Measurements from ENCODE around the gene VWA3B.
"Not testable (repeated sequence)": the region's sequence is repeated elsewhere in the genome, so short reads cannot be mapped to it uniquely, and the experiment has no call there.

Gene VWA3B

GRCh38 chr2:98086491-98087446 lies at the start of gene VWA3B:
Gene VWA3B (plus strand): TSS chr2:98087167. CDS start chr2:98093093, 5,926 bp downstream.
- peak; percentile 72 for DNase-seq

- no peak for DNase-seq
These were observed 49.8 kb upstream of the VWA3B start for GRCh38 chr2:98037206-98037605.

- DNase-seq = no peak
These were observed 49.2 kb upstream of the VWA3B start for GRCh38 chr2:98037666-98038336.

GRCh38 chr2:98039085-98039756 lies 47.7 kb upstream of the VWA3B start:
- no peak for DNase-seq

- DNase-seq = no peak
These were observed 46.5 kb upstream of the VWA3B start for GRCh38 chr2:98040331-98040939.

- no peak for DNase-seq
These were observed 43.9 kb upstream of the VWA3B start for GRCh38 chr2:98043101-98043500.

- not testable (repeated sequence) for DNase-seq
These were observed 42.2 kb upstream of the VWA3B start for GRCh38 chr2:98044730-98045129.

- no peak for DNase-seq
These were observed 36.9 kb upstream of the VWA3B start for GRCh38 chr2:98050070-98050469.

- no peak for DNase-seq
These were observed 28.6 kb upstream of the VWA3B start for GRCh38 chr2:98058191-98058975.

- DNase-seq = no peak
These were observed 26.7 kb upstream of the VWA3B start for GRCh38 chr2:98060277-98060676.

- DNase-seq = no peak
These were observed 23.6 kb upstream of the VWA3B start for GRCh38 chr2:98063291-98063854.

GRCh38 chr2:98065808-98066207 lies 21.2 kb upstream of the VWA3B start:
- no peak for DNase-seq

- DNase-seq = no peak
These were observed 19.8 kb upstream of the VWA3B start for GRCh38 chr2:98067160-98067559.

- no peak for DNase-seq
These were observed 16.9 kb upstream of the VWA3B start for GRCh38 chr2:98070081-98070480.

GRCh38 chr2:98072442-98072841 lies 14.5 kb upstream of the VWA3B start:
- no peak for DNase-seq

GRCh38 chr2:98078701-98079100 lies 8.3 kb upstream of the VWA3B start:
- DNase-seq = no peak

GRCh38 chr2:98084151-98084868 lies 2.7 kb upstream of the VWA3B start:
- no peak for DNase-seq

- DNase-seq = no peak
These were observed 2.1 kb upstream of the VWA3B start for GRCh38 chr2:98084869-98085238.

- no peak for DNase-seq
These were observed 1.3 kb upstream of the VWA3B start for GRCh38 chr2:98085649-98086048.

- DNase-seq = no peak
These were observed 567 bp downstream of the VWA3B start for GRCh38 chr2:98087447-98088020.

GRCh38 chr2:98088261-98088660 lies 1.3 kb downstream of the VWA3B start:
- no peak for DNase-seq
